Body of pancreas (tissue), 4 donors: ENCODE results near the gene TTLL5.

Experiments used
- CTCF ChIP-seq, 7 experiments: fragments of 450-650 bp in 4 of 7; fragments of 200-600 bp in 3 of 7; sonication (generic) in 3 of 7; IDR thresholded peaks; one replicate each; pipeline ENCODE4 v1.5.1; 2016 to 2019; ENCODE audit warnings: antibody characterized with exemption in 7 of 7
- POLR2A ChIP-seq, 3 donors: fragments of 450-650 bp; IDR thresholded peaks; one replicate each; pipeline ENCODE4 v1.6.1; 2016; ENCODE audit warnings: antibody characterized with exemption in 3 of 3, mild to moderate bottlenecking in 2 of 3

GRCh38 chr14:75697386-75697785 lies 36.3 kb downstream of the TTLL5 start:
- TF ChIP-seq CTCF (IDR thresholded peaks at IDR 0.05) (no peak), POLR2A (IDR thresholded peaks at IDR 0.05) (no peak)
